ENCODE measurements around the gene DCPS.
"Not testable (repeated sequence)": the region's sequence is repeated elsewhere in the genome, so short reads cannot be mapped to it uniquely, and the experiment has no call there.

The DCPS gene

DNA sequence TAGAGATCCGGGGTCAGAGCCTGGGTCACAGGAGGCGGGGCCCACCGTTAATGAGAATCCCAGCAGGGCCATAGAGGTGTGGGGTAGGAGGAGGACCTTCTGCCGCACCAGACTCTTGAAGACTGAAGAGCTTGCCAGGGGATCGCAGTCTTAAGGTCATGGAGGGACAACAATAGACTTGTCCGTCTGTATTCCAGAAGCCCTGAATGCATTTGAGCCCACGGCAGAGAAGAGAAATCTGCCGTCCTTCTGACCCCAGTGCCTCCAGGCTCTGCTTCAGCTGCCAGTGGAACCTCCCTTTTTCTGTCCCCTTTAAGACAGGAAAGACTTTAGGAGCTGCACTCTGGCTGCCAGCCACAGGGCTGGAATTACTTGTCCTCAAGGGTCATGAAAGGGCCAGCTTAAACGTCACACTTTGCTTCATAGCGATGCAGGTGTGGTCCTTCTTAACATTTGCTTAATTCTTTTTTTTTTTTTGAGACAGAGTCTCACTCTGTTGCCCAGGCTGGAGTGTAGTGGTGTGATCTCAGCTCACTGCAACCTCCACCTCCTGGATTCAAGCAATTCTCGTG lies 36.1 kb downstream of the DCPS start:
- H3K9me3 Mint-ChIP-seq: no peaks in the 10 kb centered on the region
- no peak for DNase-seq
- ATAC-seq: no peak
- no peaks in the 10 kb centered on the region for H3K27me3 Mint-ChIP-seq
- H3K27ac Mint-ChIP-seq: no peak overlapping the region
- peaks cover 18% of the 10 kb centered on the region for H3K4me1 Mint-ChIP-seq
- peaks cover 17% of the 10 kb centered on the region for H3K36me3 Mint-ChIP-seq (ENCODE audit: low read depth)
- H3K4me3 Mint-ChIP-seq: no peak overlapping the region

DNA sequence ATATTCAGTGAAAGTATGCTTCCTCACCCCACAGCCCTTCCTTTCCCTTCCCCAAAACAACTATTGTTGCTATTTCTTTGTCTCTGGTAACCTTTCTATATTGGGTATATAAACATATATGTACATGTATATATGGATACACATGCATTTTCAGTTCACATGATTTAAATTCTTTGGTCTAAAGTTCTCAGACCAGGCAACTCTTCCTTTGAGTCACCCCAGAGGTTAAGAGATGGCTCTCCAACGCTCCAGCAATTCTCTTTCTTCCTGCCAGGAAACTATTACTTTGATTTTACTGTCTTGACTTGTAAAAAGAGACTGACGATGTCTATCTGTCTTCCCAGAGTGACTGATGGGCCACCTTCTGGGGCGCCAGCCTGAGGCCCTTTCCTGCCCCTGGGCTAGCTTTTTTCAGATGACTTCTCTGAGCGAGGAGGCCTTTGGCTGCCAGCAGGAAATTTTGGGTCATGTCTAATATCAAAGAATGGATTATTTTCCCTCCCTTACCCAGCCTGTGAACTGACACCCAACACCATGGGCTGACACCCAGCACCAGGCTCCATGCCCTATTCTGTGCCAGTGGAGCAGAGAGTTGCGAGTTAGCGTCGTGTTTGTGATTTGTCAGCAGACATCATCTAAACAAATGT lies 37.2 kb downstream of the DCPS start:
- no peaks in the 10 kb centered on the region for H3K27me3 Mint-ChIP-seq
- no peaks in the 10 kb centered on the region for H3K9me3 Mint-ChIP-seq
- ATAC-seq (no peak), DNase-seq (no peak)
- H3K36me3 Mint-ChIP-seq (ENCODE audit: low read depth): peaks cover 15% of the 10 kb centered on the region
- H3K4me3 Mint-ChIP-seq: no peak overlapping the region
- peak overlapping the region; percentile 54 for H3K27ac Mint-ChIP-seq
- H3K4me1 Mint-ChIP-seq: peaks cover 21% of the 10 kb centered on the region

DNA sequence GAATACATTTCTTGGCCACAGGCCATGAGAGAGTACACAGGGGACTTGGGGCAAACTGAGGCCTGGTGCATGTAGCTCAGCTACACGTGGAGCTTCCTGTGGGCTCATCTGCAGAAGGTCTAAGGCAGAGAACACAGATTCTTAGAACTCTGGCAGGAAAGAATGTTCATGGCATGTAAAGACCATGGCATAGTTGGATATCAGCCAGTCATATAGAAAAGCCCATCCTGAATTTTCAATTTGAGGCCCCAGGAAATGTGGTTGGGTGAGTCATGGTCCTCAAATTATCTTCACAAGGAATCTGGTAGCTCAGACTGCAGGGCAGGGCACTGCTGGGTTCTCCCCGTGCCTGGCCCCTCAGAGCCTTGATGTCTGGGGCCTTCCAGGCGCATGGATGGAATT lies 37.9 kb downstream of the DCPS start:
- Mint-ChIP-seq H3K27me3 (no peaks in the 10 kb centered on the region), H3K27ac (peak overlapping the region; percentile 36), H3K36me3 (ENCODE audit: low read depth) (peaks cover 13% of the 10 kb centered on the region), H3K4me3 (no peak overlapping the region), H3K9me3 (no peaks in the 10 kb centered on the region), H3K4me1 (peaks cover 21% of the 10 kb centered on the region)
- no peak for ATAC-seq
- no peak for DNase-seq

DNA sequence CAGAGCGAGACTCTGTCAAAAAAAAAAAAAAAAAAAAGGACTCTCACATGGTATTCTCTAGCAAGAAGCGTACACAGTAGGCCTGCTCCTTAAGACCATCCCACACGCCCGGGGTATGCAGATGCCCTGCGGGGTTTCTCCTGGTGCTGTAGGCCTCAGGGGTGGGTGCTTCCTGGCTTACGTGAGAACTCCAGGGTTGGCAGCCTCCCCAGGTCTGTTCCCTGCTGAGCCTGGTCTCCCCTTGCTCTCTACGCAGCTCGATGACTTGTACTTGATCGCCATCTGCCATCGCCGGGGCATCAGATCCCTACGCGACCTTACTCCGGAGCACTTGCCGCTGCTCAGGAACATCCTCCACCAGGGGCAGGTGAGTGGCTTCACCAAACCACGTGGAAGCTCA lies 39.2 kb downstream of the DCPS start:
- no peak for ATAC-seq
- H3K9me3 Mint-ChIP-seq: no peaks in the 10 kb centered on the region
- peaks cover 13% of the 10 kb centered on the region for H3K36me3 Mint-ChIP-seq (ENCODE audit: low read depth)
- peaks cover 21% of the 10 kb centered on the region for H3K4me1 Mint-ChIP-seq
- H3K4me3 Mint-ChIP-seq: no peak overlapping the region
- H3K27ac Mint-ChIP-seq: no peak overlapping the region
- DNase-seq: no peak
- H3K27me3 Mint-ChIP-seq: no peaks in the 10 kb centered on the region

DNA sequence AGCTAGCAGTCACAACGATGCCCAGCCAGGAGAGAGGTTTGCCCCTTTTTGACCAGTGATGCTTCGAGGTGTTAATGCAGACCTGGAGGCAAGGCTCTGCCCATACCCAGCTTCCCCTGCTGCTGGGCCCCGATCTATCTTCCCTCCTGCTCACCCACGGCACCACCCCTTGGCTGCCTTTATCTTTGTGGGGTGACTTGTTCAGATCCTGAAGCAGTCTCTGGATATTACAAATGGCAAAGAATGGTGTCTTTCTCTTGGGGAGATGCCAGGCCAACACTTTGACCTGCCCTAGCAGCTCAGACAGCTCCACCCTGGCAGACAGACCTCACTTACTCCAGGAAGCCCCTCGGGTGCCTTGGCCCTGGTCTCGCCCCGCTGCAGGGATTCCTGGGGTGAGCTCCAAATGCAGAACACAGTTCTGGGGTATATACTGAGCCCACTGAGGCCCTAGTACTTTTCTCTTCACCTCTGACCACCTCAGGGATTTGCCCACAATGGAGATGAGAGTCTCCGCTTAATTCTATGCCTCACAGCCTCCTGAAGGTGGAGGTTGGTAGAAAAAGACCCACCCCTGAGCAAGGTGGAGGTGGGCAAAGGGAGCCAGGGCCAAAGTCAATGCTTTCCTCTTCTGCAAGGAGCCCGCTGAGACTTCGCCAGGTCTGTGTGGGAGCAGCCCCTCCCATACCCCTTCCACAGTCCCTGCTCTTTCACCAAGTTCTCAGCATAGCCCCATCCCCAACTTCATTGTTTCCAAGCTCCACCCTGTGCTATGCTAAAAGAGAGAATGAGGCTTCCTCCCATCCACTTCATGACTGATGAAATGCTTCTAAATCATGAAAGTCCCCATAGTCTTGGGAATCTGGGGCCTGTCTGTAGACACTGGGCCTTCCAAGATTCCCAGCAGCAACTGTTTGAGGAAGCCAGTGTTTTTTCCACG lies 40.6 kb downstream of the DCPS start:
- no peak for ATAC-seq
- H3K36me3 Mint-ChIP-seq (ENCODE audit: low read depth): peaks cover 11% of the 10 kb centered on the region
- no peaks in the 10 kb centered on the region for H3K27me3 Mint-ChIP-seq
- H3K27ac Mint-ChIP-seq: no peak overlapping the region
- no peak for DNase-seq
- peaks cover 30% of the 10 kb centered on the region for H3K4me1 Mint-ChIP-seq
- no peaks in the 10 kb centered on the region for H3K9me3 Mint-ChIP-seq
- H3K4me3 Mint-ChIP-seq: no peak overlapping the region

DNA sequence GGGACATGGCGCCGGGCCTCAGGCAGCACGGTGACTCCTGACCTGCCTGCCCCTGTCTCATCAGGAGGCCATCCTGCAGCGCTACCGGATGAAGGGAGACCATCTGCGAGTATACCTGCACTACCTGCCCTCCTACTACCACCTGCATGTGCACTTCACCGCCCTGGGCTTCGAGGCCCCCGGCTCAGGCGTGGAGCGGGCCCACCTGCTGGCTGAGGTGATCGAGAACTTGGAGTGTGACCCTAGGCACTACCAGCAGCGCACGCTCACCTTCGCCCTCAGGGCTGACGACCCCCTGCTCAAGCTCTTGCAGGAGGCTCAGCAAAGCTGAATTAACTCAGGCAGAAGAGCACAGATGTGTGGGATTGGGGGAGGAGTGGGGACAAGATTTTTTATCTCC lies 41.4 kb downstream of the DCPS start:
- no peak for ATAC-seq
- Mint-ChIP-seq H3K4me3 (no peak overlapping the region), H3K27me3 (no peaks in the 10 kb centered on the region), H3K4me1 (peaks cover 30% of the 10 kb centered on the region), H3K36me3 (ENCODE audit: low read depth) (peaks cover 10% of the 10 kb centered on the region), H3K9me3 (no peaks in the 10 kb centered on the region), H3K27ac (no peak overlapping the region)
- DNase-seq: no peak

DNA sequence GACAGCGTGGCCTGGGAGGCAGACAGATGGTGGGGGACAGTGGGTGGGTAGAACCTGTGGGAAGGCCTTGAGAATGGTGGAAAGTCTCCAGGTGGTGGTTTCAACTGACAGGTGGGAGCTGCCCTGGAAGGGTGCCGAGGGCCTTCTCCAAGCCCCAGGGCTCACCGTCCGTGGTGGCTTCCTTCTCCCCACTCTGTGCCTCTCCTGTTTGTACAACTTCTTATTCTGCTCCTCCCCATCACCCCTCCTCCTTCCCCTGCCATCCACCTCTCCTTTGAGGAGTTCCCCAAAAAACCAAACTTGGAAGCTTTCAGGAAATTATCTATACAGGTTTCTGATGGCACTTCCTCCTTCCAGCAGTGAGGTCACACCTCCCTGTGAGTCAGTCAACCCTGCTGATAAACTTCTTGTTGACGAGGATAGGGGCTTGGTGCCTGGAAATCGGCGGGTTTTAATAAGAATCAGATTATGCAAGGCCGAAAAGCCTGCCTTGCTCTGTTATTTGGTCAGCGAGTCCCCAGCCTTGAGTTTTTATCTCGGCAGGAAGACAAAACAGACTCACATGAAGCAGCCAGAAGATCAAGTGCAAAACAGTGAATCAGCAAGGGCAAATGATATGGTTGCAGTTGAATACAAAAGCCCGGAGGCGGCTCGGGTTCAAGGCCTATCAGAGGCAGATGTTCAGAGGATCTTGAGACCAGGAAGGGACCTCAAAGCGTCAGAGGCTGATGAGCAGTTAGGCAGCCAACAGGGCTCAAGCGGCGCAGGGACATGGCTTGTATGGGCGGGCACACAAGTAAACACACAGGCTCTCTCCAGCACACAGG lies 42.1 kb downstream of the DCPS start:
- no peak for DNase-seq
- H3K36me3 Mint-ChIP-seq (ENCODE audit: low read depth): peaks cover 10% of the 10 kb centered on the region
- ATAC-seq: peak; percentile 30
- H3K4me3 Mint-ChIP-seq: no peak overlapping the region
- peak overlapping the region; percentile 12 for H3K27ac Mint-ChIP-seq
- H3K4me1 Mint-ChIP-seq: peaks cover 35% of the 10 kb centered on the region
- H3K27me3 Mint-ChIP-seq: no peaks in the 10 kb centered on the region
- H3K9me3 Mint-ChIP-seq: no peaks in the 10 kb centered on the region

DNA sequence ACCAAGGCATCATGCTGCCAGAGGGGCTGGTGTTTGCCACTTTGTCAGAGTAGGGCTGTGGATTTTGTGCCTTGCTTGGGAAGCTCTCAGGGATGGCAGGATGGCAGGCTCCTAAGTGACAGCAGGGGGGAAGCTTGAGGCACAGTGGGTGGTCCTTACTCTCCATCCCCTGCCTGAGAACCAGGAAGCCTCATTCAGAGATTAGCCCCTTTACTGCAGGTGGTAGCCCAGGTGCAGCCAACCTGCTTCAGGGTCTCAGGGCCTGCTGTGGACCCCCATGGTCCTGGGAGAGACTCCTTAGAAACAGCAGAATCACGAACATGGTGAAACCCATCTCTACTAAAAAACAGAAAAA lies 42.7 kb downstream of the DCPS start:
- peaks cover 34% of the 10 kb centered on the region for H3K4me1 Mint-ChIP-seq
- H3K27ac Mint-ChIP-seq: peak overlapping the region; percentile 12
- peaks cover 10% of the 10 kb centered on the region for H3K36me3 Mint-ChIP-seq (ENCODE audit: low read depth)
- DNase-seq (no peak), ATAC-seq (no peak)
- no peaks in the 10 kb centered on the region for H3K9me3 Mint-ChIP-seq
- no peak overlapping the region for H3K4me3 Mint-ChIP-seq
- H3K27me3 Mint-ChIP-seq: no peaks in the 10 kb centered on the region

DNA sequence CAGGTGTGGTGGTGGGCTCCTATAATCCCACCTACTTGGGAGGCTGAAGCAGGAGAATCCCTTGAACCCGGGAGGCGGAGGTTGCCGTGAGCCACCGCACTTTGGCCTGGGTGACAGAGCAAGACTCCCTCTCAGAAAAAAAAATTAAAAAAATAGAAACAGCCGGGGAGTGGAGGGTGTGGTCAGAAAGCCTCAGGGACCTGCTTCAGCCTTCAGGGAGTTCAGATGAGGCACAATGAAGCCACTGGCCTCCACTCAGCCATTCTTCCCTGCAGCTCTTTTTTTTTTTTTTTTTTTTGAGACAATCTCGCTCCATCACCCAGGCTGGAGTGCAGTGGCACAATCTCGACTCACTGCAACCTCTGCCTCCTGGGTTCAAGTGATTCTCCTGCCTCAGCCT lies 43.1 kb downstream of the DCPS start:
- DNase-seq; ATAC-seq; H3K4me3 Mint-ChIP-seq; H3K27ac Mint-ChIP-seq; H3K27me3 Mint-ChIP-seq; H3K36me3 Mint-ChIP-seq (ENCODE audit: low read depth); H3K9me3 Mint-ChIP-seq: not testable (repeated sequence)
- H3K4me1 Mint-ChIP-seq: peaks cover 30% of the 10 kb centered on the region

DNA sequence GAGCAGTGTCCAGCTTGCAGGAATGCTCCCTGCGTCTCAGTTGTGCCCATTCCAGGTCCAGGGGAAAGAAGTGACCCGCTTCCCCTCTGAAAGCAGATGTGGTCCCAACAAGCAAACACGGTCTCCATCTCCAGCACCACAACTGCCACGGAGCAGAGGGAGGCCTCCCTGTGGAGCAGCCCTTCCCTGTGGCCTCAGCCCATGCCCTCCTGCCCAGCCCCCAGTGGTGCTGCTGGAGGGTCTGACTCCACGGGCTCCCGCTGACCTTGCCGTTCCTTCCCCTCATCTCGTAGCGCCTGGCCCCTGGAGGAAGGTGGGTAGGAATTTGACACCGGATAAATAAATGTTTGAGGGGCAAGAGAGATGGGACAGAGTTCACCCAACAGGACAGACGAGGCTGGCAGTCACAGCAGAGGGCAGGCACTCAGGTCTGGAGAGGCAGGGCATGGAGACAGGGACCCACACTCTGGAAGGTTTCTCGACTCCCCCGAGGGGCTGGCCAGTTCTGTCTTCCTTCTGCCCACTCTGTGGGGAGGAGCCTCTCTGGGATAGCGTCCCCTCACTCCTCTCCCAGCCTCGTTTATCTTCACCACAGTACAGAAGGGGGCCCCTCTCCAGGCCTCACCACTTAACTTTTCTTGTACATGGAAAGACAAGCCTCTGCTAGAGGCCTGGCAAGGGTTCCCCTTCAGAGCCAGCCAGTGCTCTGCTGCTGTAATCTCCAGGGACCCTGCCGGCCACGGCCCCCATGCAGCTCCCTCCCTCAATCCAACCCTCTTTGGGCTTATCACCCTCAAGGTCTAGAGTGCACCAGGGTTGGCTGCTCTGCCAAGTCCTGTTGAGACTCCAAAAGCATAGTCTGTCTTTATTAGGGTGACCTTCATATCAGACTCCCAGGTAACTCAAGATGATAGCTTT lies 44.1 kb downstream of the DCPS start:
- H3K27ac Mint-ChIP-seq: no peak overlapping the region
- no peak for DNase-seq
- H3K27me3 Mint-ChIP-seq: no peaks in the 10 kb centered on the region
- no peak for ATAC-seq
- no peaks in the 10 kb centered on the region for H3K9me3 Mint-ChIP-seq
- peaks cover 32% of the 10 kb centered on the region for H3K4me1 Mint-ChIP-seq
- H3K36me3 Mint-ChIP-seq (ENCODE audit: low read depth): peaks cover 10% of the 10 kb centered on the region
- no peak overlapping the region for H3K4me3 Mint-ChIP-seq

DNA sequence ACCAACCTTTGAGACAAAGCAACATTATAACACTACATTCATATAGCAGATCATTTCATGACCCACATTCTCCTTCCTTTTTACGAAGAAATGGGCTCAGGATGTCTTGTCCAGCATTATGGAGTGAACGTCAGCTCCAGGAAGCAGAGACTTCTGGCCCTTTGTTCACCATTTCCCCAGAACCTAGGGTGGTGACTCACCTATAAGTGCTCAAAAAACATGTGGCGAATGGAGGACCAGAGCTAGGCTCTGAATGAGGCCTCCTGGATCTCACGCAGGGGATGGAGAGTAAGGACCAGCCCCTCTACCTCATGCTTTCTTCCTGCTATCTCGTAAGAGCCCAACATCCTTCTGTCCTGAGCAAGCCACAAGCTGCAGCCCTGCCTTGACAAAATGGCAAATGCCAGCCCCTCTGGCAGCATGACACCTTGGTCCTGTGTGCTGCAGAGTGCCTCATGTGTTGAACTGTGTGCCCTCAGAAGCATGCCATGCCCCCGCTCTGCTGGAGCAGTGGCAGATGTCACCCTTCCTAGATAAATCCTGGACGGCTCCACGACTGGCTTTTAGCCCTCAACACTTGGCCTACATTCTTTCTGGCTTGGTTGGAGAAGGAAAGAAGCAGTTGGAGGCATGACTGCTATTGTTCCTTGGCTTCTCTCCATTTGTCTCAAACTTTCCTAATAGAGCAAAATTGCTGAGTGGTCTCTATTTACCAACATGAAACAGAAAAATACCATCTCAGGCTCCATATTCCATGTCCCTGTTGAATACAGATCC lies 45.1 kb downstream of the DCPS start:
- no peak overlapping the region for H3K4me3 Mint-ChIP-seq
- H3K9me3 Mint-ChIP-seq: no peaks in the 10 kb centered on the region
- H3K4me1 Mint-ChIP-seq: peaks cover 42% of the 10 kb centered on the region
- H3K27ac Mint-ChIP-seq: no peak overlapping the region
- DNase-seq (no peak), ATAC-seq (no peak)
- peaks cover 6% of the 10 kb centered on the region for H3K36me3 Mint-ChIP-seq (ENCODE audit: low read depth)
- H3K27me3 Mint-ChIP-seq: no peaks in the 10 kb centered on the region

DNA sequence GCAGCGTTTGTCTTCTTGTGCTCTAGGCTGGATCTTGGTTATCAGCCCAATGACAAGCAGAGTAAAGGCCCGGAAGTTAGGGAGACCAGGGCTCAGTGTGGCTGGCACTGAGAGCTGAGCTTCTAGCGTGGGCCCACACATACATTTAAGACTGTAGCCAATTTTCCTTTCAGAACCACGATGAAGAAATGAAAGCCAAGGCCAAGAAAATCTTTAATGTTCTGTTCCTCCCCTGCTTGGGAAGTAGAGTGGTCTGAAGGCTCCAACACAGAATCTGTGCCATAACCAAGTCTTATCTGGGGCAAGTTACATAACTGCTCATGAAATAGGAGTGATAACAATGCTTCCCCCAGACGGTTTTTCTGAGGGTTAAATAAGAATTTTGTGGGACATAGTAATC lies 47.0 kb downstream of the DCPS start:
- Mint-ChIP-seq H3K4me1 (peaks cover 46% of the 10 kb centered on the region), H3K4me3 (no peak overlapping the region), H3K27me3 (no peaks in the 10 kb centered on the region), H3K27ac (no peak overlapping the region), H3K36me3 (ENCODE audit: low read depth) (peaks cover 4% of the 10 kb centered on the region), H3K9me3 (no peaks in the 10 kb centered on the region)
- ATAC-seq (no peak), DNase-seq (no peak)

DNA sequence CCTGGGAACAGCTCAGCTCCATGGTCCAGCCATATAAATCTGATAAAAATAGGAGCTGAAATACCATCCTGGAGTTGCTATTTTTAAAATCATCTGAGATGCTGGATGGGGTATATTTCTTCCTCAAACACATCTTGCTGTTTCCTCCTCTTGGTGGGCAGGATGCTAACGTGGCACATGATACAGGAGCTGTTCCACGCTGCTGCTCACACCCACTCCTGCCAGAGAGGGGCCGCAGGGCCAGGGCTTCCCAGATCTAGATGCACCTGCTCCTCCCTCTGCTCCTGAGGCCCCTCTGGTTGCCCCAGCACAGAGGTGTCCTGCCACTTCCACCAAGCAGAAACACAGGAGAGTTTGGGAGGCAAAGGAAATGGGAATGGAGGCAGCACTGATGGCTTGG lies 48.3 kb downstream of the DCPS start:
- Mint-ChIP-seq H3K4me3 (no peak overlapping the region), H3K36me3 (ENCODE audit: low read depth) (peaks cover 4% of the 10 kb centered on the region), H3K9me3 (no peaks in the 10 kb centered on the region), H3K4me1 (peaks cover 45% of the 10 kb centered on the region), H3K27me3 (no peaks in the 10 kb centered on the region), H3K27ac (peak overlapping the region; percentile 80)
- no peak for DNase-seq
- ATAC-seq: no peak

All from activated naive CD8-positive, alpha-beta T cell treated with anti-CD3 and anti-CD28 coated beads, Interleukin-2, amount 50 U/mL, for 24 hours (primary cell).